ENCODE results near the gene GPR142.

- TF ChIP-seq EZH2 (IDR thresholded peaks at IDR 0.05; ENCODE audit: low read length, unreplicated experiment) (no peak), CTCF (conservative IDR thresholded peaks at IDR 0.05; ENCODE audit: low read depth, low read length) (no peak), EZH2phosphoT487 (IDR thresholded peaks at IDR 0.05; ENCODE audit: borderline replicate concordance, low read length) (no peak)
Observed at GRCh38 chr17:74407384-74407783, 40.1 kb downstream of the GPR142 start.

All from PC-3 (cell line).